HepG2 (cell line): Measurements from ENCODE around the gene RASSF9. TPM values are rescaled to one million over a fixed set of nuclear protein-coding genes. Genes with fewer than 3 reads are reported as not detected.

Experiments
- ATAC-seq: fragments of 200-7000 bp; cut with Tn5 transposase; 3 replicates; pipeline ENCODE4 v1.9.1; 2020; ENCODE audit warnings: mild to moderate bottlenecking, moderate library complexity
- BruUV-seq: library from RNA; stranded (reverse); fragments of 400-500 nt; replicated peaks from 2 replicates; lab custom pipeline; 2021; lab: Mats Ljungman, UMichigan
- CTCF ChIA-PET: fragments of 300-600 bp; formaldehyde crosslinking; extraction: SDS; loops from one replicate; lab custom pipeline; 2021; ENCODE audit warnings: low total read pairs, inconsistent platforms, low intra/inter-chr PET ratio; lab: Yijun Ruan, JAX
- POLR2A ChIA-PET: fragments of 350-600 bp; sonication (Branson Sonifier 250); formaldehyde crosslinking; loops from one replicate; lab custom pipeline; 2020; ENCODE audit warnings: antibody characterized with exemption, inconsistent platforms; lab: Yijun Ruan, JAX
- DNase-seq: peaks from one replicate; pipeline ENCODE4 v3.0.0-alpha.2; 2015; ENCODE audit warnings: low spot score
- FAIRE-seq: peaks from 3 replicates; lab custom pipeline; 2011; peaks lifted over from hg19 to GRCh38; lab: Jason Lieb, UNC
- H2AFZ ChIP-seq: one replicate; pipeline ENCODE4 v1.6.1; 2011; ENCODE audit warnings: low read length, inconsistent platforms
- H3K27ac ChIP-seq: fragments of 300-600 bp; 3 replicates; pipeline ENCODE4 v1.8.0; 2011; ENCODE audit warnings: mixed run types, mild to moderate bottlenecking, mixed read lengths, low read length, inconsistent platforms; ENCODE audit not compliant: insufficient read depth; ENCODE audit errors: extremely low read length
- H3K27me3 ChIP-seq, 2 experiments: fragments of 200-600 bp in 1 of 2; 2 replicates in 1 of 2; 3 replicates in 1 of 2; pipeline versions ENCODE4 v1.6.0 to v1.8.0; 2011; ENCODE audit warnings: low read length in 2 of 2, mild to moderate bottlenecking in 2 of 2, moderate library complexity in 2 of 2, inconsistent platforms in 1 of 2; ENCODE audit not compliant: insufficient read depth in 2 of 2, control insufficient read depth in 1 of 2
- H3K36me3 ChIP-seq, 2 experiments: fragments of 200-600 bp in 1 of 2; replicated peaks in 1 of 2; 2 replicates in 1 of 2; 3 replicates in 1 of 2; pipeline versions ENCODE4 v1.5.1 to v1.8.0; 2011; ENCODE audit warnings: low read length in 2 of 2, inconsistent platforms in 1 of 2; ENCODE audit not compliant: insufficient read depth in 2 of 2, control insufficient read depth in 1 of 2
- H3K4me1 ChIP-seq: 2 replicates; pipeline ENCODE4 v1.5.1; 2012; ENCODE audit warnings: low read length, inconsistent platforms; ENCODE audit not compliant: insufficient read depth
- H3K4me2 ChIP-seq: 2 replicates; pipeline ENCODE4 v1.6.0; 2011; ENCODE audit warnings: low read depth, low read length, inconsistent platforms
- H3K4me3 ChIP-seq, 3 experiments: fragments of 200-600 bp in 1 of 3; sonication (generic), shearing (Covaris generic) in 1 of 3; replicated peaks in 1 of 3; 2 replicates each; pipeline ENCODE4 v1.5.1; 2011 to 2016; ENCODE audit warnings: low read length in 3 of 3, inconsistent platforms in 2 of 3, low read depth in 2 of 3, mild to moderate bottlenecking in 2 of 3, control low read depth in 1 of 3, mixed read lengths in 1 of 3; ENCODE audit not compliant: insufficient read depth in 1 of 3
- H3K79me2 ChIP-seq: one replicate; pipeline ENCODE4 v1.6.1; 2011; ENCODE audit warnings: low read length, inconsistent platforms; ENCODE audit not compliant: insufficient read depth
- H3K9ac ChIP-seq: 2 replicates; pipeline ENCODE4 v1.6.0; 2011; ENCODE audit warnings: mild to moderate bottlenecking, low read depth, low read length, inconsistent platforms; ENCODE audit not compliant: insufficient read depth
- H3K9me3 ChIP-seq: 2 replicates; pipeline ENCODE4 v1.5.1; 2012; ENCODE audit warnings: mild to moderate bottlenecking, low read length
- H4K20me1 ChIP-seq: 2 replicates; pipeline ENCODE4 v1.6.0; 2011; ENCODE audit warnings: inconsistent platforms, mild to moderate bottlenecking, low read length, moderate library complexity; ENCODE audit not compliant: insufficient read depth
- CREB1 ChIP-seq, 2 experiments: fragments of 450-650 bp in 1 of 2; IDR thresholded peaks; 2 replicates each; pipeline ENCODE4 v1.6.1; 2016 to 2017; ENCODE audit warnings: control low read depth in 1 of 2, mild to moderate bottlenecking in 1 of 2, missing compliant biosample characterization in 1 of 2, missing genetic modification characterization in 1 of 2
- STAG1 ChIP-seq: sonication (generic); formaldehyde crosslinking; IDR thresholded peaks from 2 replicates; pipeline ENCODE4 v1.4.0; 2020; ENCODE audit warnings: missing genetic modification reagents
- ZFP36L1 ChIP-seq: sonication (generic); formaldehyde crosslinking; IDR thresholded peaks from 2 replicates; pipeline ENCODE4 v1.8.0; 2022; ENCODE audit warnings: mild to moderate bottlenecking, missing genetic modification reagents, moderate library complexity
- ZNF672 ChIP-seq: sonication (generic); formaldehyde crosslinking; IDR thresholded peaks from 2 replicates; pipeline ENCODE4 v1.8.1; 2022; ENCODE audit warnings: missing genetic modification reagents
- in situ Hi-C: cut with HindIII; loops from 2 replicates; pipeline ENCODE4 v1.10.0; 2017; ENCODE audit warnings: low pct_unique_long_range_greater_than_20kb; ENCODE audit not compliant: extremely low pct_ligation_motif_present
- intact Hi-C: fragments of 100-400 bp; cut with micrococcal nuclease; formaldehyde crosslinking; loops from one replicate; pipeline ENCODE4 v1.10.0; 2022; ENCODE audit not compliant: unreplicated experiment
- polyA plus RNA-seq, 8 experiments: library from polyadenylated mRNA; depleted of rRNA in 3 of 8; stranded (reverse) in 7 of 8; unstranded in 1 of 8; fragments of >200 nt; fragmentation: Illumina TruSeq in 4 of 8; extraction: Trizol in 4 of 8; gene quantifications; 2 replicates each; pipeline versions ENCODE4 v1.2.1 to v1.2.3, GENCODE V29; 2011 to 2016; ENCODE audit warnings: low read depth in 4 of 8, missing spikeins in 1 of 8, mixed read lengths in 1 of 8; ENCODE audit not compliant: insufficient read depth in 1 of 8
- total RNA-seq, 5 experiments: library from RNA; depleted of rRNA; stranded (reverse); fragments of >200 nt; fragmentation: Illumina TruSeq; extraction: Trizol; gene quantifications; 2 replicates each; pipeline ENCODE4 v1.2.3, GENCODE V29; 2016; ENCODE audit warnings: low read depth in 1 of 5

RASSF9 gene
- total and polyA plus RNA-seq, 2 of the 13 experiments (the other 11 are each of a cell fraction or from before 2014, with no cell fraction given) = not detected

DNA sequence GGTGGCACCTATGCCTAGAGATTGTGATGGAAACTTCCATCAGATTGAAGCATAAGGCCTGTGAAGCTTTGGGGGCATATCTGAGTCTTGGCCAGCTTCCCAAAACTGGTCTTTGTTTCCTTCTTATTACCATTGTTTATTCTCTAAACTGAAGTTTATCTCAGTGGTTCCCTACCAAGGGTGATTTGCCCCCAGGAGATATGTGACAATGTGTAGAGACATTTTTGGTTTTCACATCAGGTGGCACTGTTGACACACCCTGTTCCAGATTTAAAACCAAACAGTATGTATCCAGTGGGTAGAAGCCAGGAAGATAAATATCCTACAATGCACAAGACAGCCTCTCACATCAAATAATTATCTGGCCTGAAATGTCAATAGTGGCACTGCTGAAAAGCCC, 22.1 kb downstream of the RASSF9 start:
- H2AFZ ChIP-seq = no peak overlapping the region
- no peak overlapping the region for H3K9ac ChIP-seq
- CTCF ChIA-PET = no interaction called here
- H3K36me3 ChIP-seq = no peaks in the 10 kb centered on the region
- no peaks in the 10 kb centered on the region for H4K20me1 ChIP-seq
- H3K27ac ChIP-seq = no peak overlapping the region
- no peaks in the 10 kb centered on the region for H3K27me3 ChIP-seq
- in situ Hi-C loops = no loop called here
- BruUV-seq = no TSS peak
- no peaks in the 10 kb centered on the region for H3K4me1 ChIP-seq
- no peak for TF ChIP-seq ZFP36L1 (CRISPR knock-in tag)
- TF ChIP-seq STAG1 = peak; percentile 11; the same call in 1 of the 2 replicates
- POLR2A ChIA-PET = no interaction called here
- no peak overlapping the region for H3K4me2 ChIP-seq
- no peak overlapping the region for H3K4me3 ChIP-seq
- H3K9me3 ChIP-seq = no peaks in the 10 kb centered on the region
- intact Hi-C loops = no loop called here
- H3K79me2 ChIP-seq = no peaks in the 10 kb centered on the region
- ATAC-seq (no peak), FAIRE-seq (no peak), DNase-seq (no peak)

DNA sequence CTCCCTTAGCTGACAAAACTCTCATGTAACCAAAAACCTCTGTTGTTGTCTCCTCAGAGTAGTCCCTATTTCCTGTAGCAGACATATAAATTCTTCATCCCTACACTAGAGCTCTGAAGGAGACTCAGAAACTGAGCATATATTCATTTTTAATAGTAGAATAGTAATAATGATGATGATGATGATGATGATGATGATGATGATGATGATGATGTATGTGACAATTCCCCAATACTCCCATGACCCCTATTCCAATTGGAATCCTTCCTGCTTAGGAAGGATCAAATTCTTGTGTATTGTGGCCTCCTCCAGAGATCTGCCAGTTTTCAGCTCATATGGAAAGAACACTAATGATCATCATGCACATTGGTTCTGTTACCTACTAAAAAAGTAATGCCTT, 26.7 kb downstream of the RASSF9 start:
- H3K79me2 ChIP-seq = no peaks in the 10 kb centered on the region
- no peak overlapping the region for H3K27ac ChIP-seq
- no peaks in the 10 kb centered on the region for H3K4me1 ChIP-seq
- no peak for DNase-seq
- peak; percentile 81 for TF ChIP-seq CREB1 (IDR thresholded peaks at IDR 0.05)
- no peak for TF ChIP-seq CREB1 (CRISPR knock-in tag; IDR thresholded peaks at IDR 0.05)
- no peak for TF ChIP-seq ZNF672
- in situ Hi-C loops = no loop called here
- H2AFZ ChIP-seq = no peak overlapping the region
- no peak for ATAC-seq
- H4K20me1 ChIP-seq = no peaks in the 10 kb centered on the region
- FAIRE-seq = no peak
- H3K27me3 ChIP-seq = no peaks in the 10 kb centered on the region
- BruUV-seq = no TSS peak
- intact Hi-C loops = no loop called here
- no peaks in the 10 kb centered on the region for H3K9me3 ChIP-seq
- no peaks in the 10 kb centered on the region for H3K36me3 ChIP-seq
- H3K9ac ChIP-seq = no peak overlapping the region
- H3K4me3 ChIP-seq = no peak overlapping the region
- no peak overlapping the region for H3K4me2 ChIP-seq
- ChIA-PET POLR2A (no interaction called here), CTCF (no interaction called here)
